ENCODE measurements around the gene AGFG2.
A peak's percentile ranks its signal among the peaks of the same experiment; 100 is the strongest.

AGFG2 gene

DNA sequence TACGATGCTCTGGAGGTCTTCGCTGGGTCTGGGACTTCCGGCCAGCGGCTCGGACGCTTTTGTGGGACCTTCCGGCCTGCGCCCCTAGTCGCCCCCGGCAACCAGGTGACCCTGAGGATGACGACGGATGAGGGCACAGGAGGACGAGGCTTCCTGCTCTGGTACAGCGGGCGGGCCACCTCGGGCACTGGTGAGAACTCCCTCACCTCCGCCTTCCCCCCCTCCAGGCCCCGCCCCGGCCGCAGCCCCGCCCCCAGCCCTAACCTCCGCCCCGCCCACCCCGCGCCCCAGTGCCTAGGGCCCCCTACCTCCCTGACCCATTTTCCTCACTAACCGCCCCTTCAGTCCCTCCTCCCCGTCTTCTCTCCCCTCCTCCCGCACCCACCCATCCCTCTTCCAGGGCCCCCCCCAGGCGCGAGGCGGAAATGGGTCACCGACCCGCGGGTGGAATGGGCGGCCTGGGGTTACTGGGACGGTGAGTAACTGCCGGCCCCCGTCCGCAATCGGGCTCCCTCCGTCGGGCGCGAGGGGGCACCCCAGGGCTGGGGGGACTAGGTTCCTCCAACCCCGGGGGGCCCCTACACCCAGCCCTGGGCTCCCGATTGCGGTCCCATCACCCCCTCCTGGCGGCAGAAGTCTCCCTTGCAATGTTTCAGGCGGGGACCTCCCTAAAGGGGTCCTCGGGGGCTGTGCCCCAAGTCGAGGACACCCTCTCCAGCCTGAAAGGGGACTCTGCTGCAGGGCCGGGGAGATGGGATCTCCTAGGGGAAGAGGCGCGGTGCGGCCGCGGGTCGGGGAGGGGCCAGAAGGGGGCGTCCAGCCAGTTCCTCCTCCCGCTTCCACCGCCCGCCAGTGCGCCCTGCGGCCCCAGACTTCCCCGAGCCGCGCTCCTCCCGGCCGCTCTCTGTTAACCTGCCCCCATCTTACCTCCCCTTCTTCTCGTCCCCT, 65.3 kb downstream of the AGFG2 start:
- DNase-seq (ENCODE audit: extremely low spot score, insufficient read length, low read depth) (peak; percentile 78), FAIRE-seq (peak; percentile 26)

GRCh38 chr7:100604976-100605911, 66.2 kb downstream of the AGFG2 start:
- FAIRE-seq (no peak), DNase-seq (ENCODE audit: extremely low spot score, insufficient read length, low read depth) (no peak)

DNA sequence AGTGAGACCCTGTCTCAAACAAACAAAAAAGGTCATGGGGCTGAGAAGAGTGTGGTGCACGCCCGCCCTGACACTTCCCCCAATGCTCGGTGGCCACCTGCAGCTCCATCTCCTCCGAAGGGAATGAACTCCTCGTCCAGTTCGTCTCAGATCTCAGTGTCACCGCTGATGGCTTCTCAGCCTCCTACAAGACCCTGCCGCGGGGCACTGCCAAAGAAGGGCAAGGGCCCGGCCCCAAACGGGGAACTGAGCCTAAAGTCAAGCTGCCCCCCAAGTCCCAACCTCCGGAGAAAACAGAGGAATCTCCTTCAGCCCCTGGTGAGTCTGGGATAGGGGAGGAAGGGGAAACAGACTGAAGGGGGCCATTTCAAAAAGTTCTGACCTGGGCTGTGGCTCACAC, 67.3 kb downstream of the AGFG2 start:
- no peak for FAIRE-seq
- no peak for DNase-seq (ENCODE audit: extremely low spot score, insufficient read length, low read depth)

DNA sequence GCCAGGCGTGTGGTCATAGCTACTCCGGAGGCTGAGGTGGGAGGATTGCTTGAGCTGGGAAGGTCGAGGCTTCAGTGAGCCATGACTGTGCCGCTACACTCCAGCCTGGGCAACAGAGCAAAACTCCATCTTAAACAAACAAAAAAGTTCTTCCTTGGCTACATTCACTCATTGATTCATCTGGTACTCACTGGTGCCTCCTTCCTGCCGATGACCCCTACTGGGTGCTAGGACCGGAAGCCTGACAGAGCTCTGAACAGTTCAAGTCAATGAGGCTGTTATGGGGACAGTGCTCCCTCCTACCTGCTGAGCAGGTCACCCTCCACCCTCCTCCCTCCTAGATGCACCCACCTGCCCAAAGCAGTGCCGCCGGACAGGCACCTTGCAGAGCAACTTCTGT, 68.1 kb downstream of the AGFG2 start:
- FAIRE-seq (no peak), DNase-seq (ENCODE audit: extremely low spot score, insufficient read length, low read depth) (no peak)

- no peak for DNase-seq (ENCODE audit: extremely low spot score, insufficient read length, low read depth)
- FAIRE-seq: no peak
Observed at GRCh38 chr7:100609958-100610357, 71.0 kb downstream of the AGFG2 start.

GRCh38 chr7:100611983-100612729, 73.2 kb downstream of the AGFG2 start, which contains the start of gene MOSPD3:
Gene MOSPD3 (plus strand): TSS chr7:100612540. CDS start chr7:100612792, 252 bp downstream.
- peak; percentile 99 for FAIRE-seq
- DNase-seq (ENCODE audit: extremely low spot score, insufficient read length, low read depth): peak; percentile 98

DNA sequence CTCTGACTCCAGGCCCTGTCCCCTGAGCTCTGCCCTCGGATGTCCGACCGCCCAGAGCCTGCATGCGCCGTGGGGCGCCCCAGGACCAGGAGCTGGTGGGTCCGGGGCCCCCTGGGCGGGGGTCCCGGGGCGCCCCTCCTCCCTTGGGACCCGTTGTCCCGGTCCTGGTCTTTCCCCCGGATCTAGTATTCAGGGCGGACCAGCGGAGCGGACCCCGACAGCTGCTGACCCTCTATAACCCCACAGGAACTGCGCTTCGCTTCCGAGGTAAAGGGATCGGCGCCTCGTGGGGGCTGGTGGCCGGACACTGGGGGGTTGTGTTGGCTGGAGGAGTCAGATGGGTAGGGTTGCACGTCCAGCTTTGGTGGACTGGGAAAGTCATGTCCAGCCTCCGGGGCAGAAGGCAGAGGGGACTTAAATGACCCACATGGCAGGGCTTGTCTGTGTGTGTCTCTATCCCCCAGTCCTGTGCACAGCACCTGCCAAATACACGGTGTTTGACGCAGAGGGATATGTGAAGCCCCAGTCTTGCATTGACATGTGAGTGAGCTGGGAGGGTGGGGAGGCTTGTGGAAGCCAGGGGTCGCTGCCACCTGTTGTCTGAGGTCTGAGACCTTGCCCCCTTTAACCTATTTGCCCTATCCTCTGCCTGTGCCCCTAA, 73.9 kb downstream of the AGFG2 start:
- FAIRE-seq (no peak), DNase-seq (ENCODE audit: extremely low spot score, insufficient read length, low read depth) (no peak)

- FAIRE-seq (no peak), DNase-seq (ENCODE audit: extremely low spot score, insufficient read length, low read depth) (no peak)
Observed at GRCh38 chr7:100613412-100614175, 74.6 kb downstream of the AGFG2 start.

DNA sequence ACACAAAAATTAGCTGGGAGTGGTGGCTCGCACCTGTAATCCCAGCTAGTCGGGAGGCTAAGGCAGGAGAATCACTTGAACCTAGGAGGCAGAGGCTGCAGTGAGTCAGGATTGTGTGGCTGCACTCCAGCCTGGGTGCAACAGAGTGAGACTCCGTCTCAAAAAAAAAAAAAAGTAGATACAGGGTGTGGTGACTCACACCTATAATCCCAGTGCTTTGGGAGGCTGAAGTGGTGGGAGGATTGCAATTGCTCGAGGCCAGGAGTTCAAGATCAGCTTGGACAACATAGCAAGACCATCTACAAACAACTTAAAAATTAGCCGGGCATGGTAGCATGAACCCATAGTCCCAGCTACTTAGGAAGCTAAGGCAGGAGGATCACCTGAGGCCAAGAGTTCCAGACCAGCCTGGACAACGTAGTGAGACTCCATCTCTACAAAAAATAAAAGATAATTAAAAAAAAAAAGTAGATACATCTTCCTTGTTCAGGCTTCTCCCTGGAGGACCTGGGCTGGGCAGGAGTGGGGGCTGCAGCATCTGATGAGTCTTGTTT, 75.4 kb downstream of the AGFG2 start:
- DNase-seq (ENCODE audit: extremely low spot score, insufficient read length, low read depth): no peak
- FAIRE-seq: no peak

All from GM18507 (cell line).